Measurements from ENCODE around the gene NADK. TPM values are rescaled to one million over a fixed set of nuclear protein-coding genes. Genes with fewer than 3 reads are reported as not detected.
A peak's percentile ranks its signal among the peaks of the same experiment; 100 is the strongest.

NADK gene
- total RNA-seq, 1 donor from 2014 or later: 84.3 TPM

- TF ChIP-seq CTCF (IDR thresholded peaks at IDR 0.05): no peak
- Mint-ChIP-seq H3K27ac (ENCODE audit: unreplicated experiment) (peak overlapping the region; percentile 41), H3K27me3 (ENCODE audit: unreplicated experiment) (no peaks in the 10 kb centered on the region), H3K36me3 (ENCODE audit: unreplicated experiment) (no peaks in the 10 kb centered on the region), H3K4me1 (ENCODE audit: unreplicated experiment) (peaks cover 48% of the 10 kb centered on the region), H3K4me3 (ENCODE audit: unreplicated experiment) (peak overlapping the region; percentile 72), H3K9me3 (ENCODE audit: unreplicated experiment) (no peaks in the 10 kb centered on the region)
- no peak for DNase-seq (ENCODE audit: extremely low spot score, unreplicated experiment)
Measured at GRCh38 chr1:1779320-1779675, 1.0 kb upstream of the NADK start.

DNA sequence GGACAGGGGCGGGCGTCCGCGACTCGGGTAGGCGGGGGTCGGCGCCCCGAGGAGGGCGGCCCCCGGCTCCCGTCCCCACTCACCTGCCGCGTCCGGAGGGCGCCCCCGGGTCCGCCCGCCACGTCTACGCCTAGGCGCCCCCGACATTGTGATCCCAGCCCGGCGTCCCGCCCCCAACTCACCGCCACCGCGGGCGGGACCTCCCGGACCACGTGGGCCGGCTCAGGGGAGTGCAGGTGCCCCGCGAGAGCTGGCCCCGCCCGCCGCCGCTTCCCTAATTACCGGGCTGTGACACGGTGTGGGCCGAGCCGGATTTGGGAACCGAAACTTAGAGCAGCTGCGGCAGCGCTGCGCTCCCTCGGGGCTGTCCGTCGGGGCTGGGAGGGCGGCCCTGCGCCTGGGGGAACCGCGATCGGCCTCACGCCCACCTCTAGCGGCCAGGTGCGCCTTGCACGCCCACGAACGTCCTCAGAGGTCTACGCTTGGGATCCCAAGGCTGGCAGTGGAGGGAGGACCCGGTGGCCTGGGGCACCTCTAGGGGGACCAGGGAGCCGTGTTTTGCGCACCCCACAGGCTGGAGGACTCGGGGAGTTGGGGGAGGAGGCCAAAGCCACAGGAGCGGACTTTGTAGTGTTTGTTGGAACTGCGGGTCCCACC, 521 bp upstream of the NADK start:
- Mint-ChIP-seq H3K27me3 (ENCODE audit: unreplicated experiment) (no peaks in the 10 kb centered on the region), H3K9me3 (ENCODE audit: unreplicated experiment) (no peaks in the 10 kb centered on the region), H3K36me3 (ENCODE audit: unreplicated experiment) (no peaks in the 10 kb centered on the region), H3K4me3 (ENCODE audit: unreplicated experiment) (peak overlapping the region; percentile 72), H3K4me1 (ENCODE audit: unreplicated experiment) (peaks cover 48% of the 10 kb centered on the region), H3K27ac (ENCODE audit: unreplicated experiment) (no peak overlapping the region)
- no peak for TF ChIP-seq CTCF (IDR thresholded peaks at IDR 0.05)
- no peak for DNase-seq (ENCODE audit: extremely low spot score, unreplicated experiment)

DNA sequence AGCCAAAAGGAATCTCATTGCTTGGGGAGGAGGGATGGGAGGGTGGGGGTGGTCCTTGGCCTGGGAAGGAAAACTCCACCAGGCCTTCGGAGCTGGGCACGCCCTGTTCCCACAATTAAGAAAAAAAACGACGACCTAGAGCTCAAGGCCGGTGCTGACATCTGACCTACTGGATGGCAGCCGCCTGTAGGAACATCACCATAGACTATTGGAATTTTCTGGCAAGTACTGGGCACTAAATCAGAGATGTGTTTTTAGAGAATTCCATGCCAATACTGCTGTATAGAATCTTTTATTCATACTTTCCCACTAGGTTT, 729 bp downstream of the NADK start:
- Mint-ChIP-seq H3K9me3 (ENCODE audit: unreplicated experiment) (no peaks in the 10 kb centered on the region), H3K4me1 (ENCODE audit: unreplicated experiment) (peaks cover 37% of the 10 kb centered on the region), H3K36me3 (ENCODE audit: unreplicated experiment) (peaks cover under 1% of the 10 kb centered on the region), H3K27ac (ENCODE audit: unreplicated experiment) (peak overlapping the region; percentile 59), H3K4me3 (ENCODE audit: unreplicated experiment) (peak overlapping the region; percentile 81), H3K27me3 (ENCODE audit: unreplicated experiment) (no peaks in the 10 kb centered on the region)
- no peak for TF ChIP-seq CTCF (IDR thresholded peaks at IDR 0.05)
- DNase-seq (ENCODE audit: extremely low spot score, unreplicated experiment): no peak

- TF ChIP-seq CTCF (IDR thresholded peaks at IDR 0.05): no peak
- Mint-ChIP-seq H3K4me1 (ENCODE audit: unreplicated experiment) (peaks cover 37% of the 10 kb centered on the region), H3K4me3 (ENCODE audit: unreplicated experiment) (peak overlapping the region; percentile 81), H3K9me3 (ENCODE audit: unreplicated experiment) (no peaks in the 10 kb centered on the region), H3K27ac (ENCODE audit: unreplicated experiment) (peak overlapping the region; percentile 59), H3K27me3 (ENCODE audit: unreplicated experiment) (no peaks in the 10 kb centered on the region), H3K36me3 (ENCODE audit: unreplicated experiment) (peaks cover 7% of the 10 kb centered on the region)
- DNase-seq (ENCODE audit: extremely low spot score, unreplicated experiment): no peak
Measured at GRCh38 chr1:1776672-1777582, 1.3 kb downstream of the NADK start.
